WTC11 (cell line): ENCODE results near the gene MYPOP. TPM values are rescaled to one million over a fixed set of nuclear protein-coding genes. Genes with fewer than 3 reads are reported as not detected.

Experiments used
- ATAC-seq: fragments of 200-7000 bp; cut with Tn5 transposase; 2 replicates; pipeline ENCODE4 v1.10.0; 2021; ENCODE audit warnings: mild to moderate bottlenecking, moderate library complexity
- CTCF ChIA-PET: fragments of 300-600 bp; sonication (Branson Sonifier 250); formaldehyde crosslinking; loops from one replicate; lab custom pipeline; 2021; ENCODE audit warnings: antibody characterized with exemption; lab: Charles Lee
- POLR2A ChIA-PET: fragments of 350-600 bp; sonication (Branson Sonifier 250); formaldehyde crosslinking; loops from one replicate; lab custom pipeline; 2021; ENCODE audit warnings: antibody characterized with exemption; lab: Charles Lee
- DNase-seq: peaks from one replicate; pipeline ENCODE4 v3.0.0; 2021; ENCODE audit warnings: low spot score
- H3K27ac Mint-ChIP-seq: 2 replicates; pipeline ENCODE4 v1.8.0; 2021; ENCODE audit warnings: mixed read lengths
- H3K27me3 Mint-ChIP-seq: 2 replicates; pipeline ENCODE4 v1.8.0; 2021; ENCODE audit warnings: low read depth, mild to moderate bottlenecking, moderate library complexity, mixed read lengths
- H3K36me3 Mint-ChIP-seq: 2 replicates; pipeline ENCODE4 v1.8.0; 2021; ENCODE audit warnings: mixed read lengths
- H3K4me1 Mint-ChIP-seq: 2 replicates; pipeline ENCODE4 v1.8.0; 2022; ENCODE audit warnings: mixed read lengths
- H3K4me3 Mint-ChIP-seq: 2 replicates; pipeline ENCODE4 v1.8.0; 2021; ENCODE audit warnings: mild to moderate bottlenecking, moderate library complexity, mixed read lengths
- H3K9me3 Mint-ChIP-seq: 2 replicates; pipeline ENCODE4 v1.8.0; 2021; ENCODE audit warnings: mixed read lengths
- ATF2 ChIP-seq: sonication (generic); formaldehyde crosslinking; IDR thresholded peaks from 2 replicates; pipeline ENCODE4 v1.8.1; 2022; ENCODE audit warnings: low read depth, missing genetic modification reagents, borderline replicate concordance
- ATF3 ChIP-seq: sonication (generic); formaldehyde crosslinking; conservative IDR thresholded peaks from 2 replicates; pipeline ENCODE4 v1.8.1; 2022; ENCODE audit warnings: mild to moderate bottlenecking, missing genetic modification reagents
- CREB1 ChIP-seq: sonication (generic); formaldehyde crosslinking; IDR thresholded peaks from 2 replicates; pipeline ENCODE4 v1.8.0; 2023; ENCODE audit warnings: mild to moderate bottlenecking, missing genetic modification reagents
- CTCF ChIP-seq: fragments of 200-600 bp; IDR thresholded peaks from 2 replicates; pipeline ENCODE4 v1.8.0; 2022; ENCODE audit warnings: antibody characterized with exemption
- E2F1 ChIP-seq: sonication (generic); formaldehyde crosslinking; IDR thresholded peaks from 2 replicates; pipeline ENCODE4 v1.8.0; 2022; ENCODE audit warnings: mild to moderate bottlenecking, missing genetic modification reagents
- ELF4 ChIP-seq: sonication (generic); formaldehyde crosslinking; IDR thresholded peaks from 2 replicates; pipeline ENCODE4 v1.8.1; 2022; ENCODE audit warnings: low read depth, mild to moderate bottlenecking, moderate library complexity, missing genetic modification reagents
- ETV6 ChIP-seq: sonication (generic); formaldehyde crosslinking; IDR thresholded peaks from 2 replicates; pipeline ENCODE4 v1.8.1; 2022; ENCODE audit warnings: mild to moderate bottlenecking, missing genetic modification reagents
- FOXJ3 ChIP-seq: sonication (generic); formaldehyde crosslinking; IDR thresholded peaks from 2 replicates; pipeline ENCODE4 v1.9.0; 2021; ENCODE audit warnings: missing genetic modification reagents, mild to moderate bottlenecking, borderline replicate concordance
- GRHL2 ChIP-seq: fragments of 250-450 bp; sonication (Bioruptor Pico); IDR thresholded peaks from 2 replicates; pipeline ENCODE4 v1.8.0; 2022; ENCODE audit warnings: mild to moderate bottlenecking, moderate library complexity; ENCODE audit not compliant: insufficient replicate concordance, severe bottlenecking
- HMGXB4 ChIP-seq: sonication (generic); formaldehyde crosslinking; IDR thresholded peaks from 2 replicates; pipeline ENCODE4 v1.8.1; 2023; ENCODE audit warnings: mild to moderate bottlenecking, moderate library complexity, missing genetic modification reagents
- IRF2 ChIP-seq: sonication (generic); formaldehyde crosslinking; IDR thresholded peaks from 2 replicates; pipeline ENCODE4 v1.8.0; 2022; ENCODE audit warnings: low read depth, missing genetic modification reagents, borderline replicate concordance
- JUN ChIP-seq: sonication (generic); formaldehyde crosslinking; IDR thresholded peaks from 2 replicates; pipeline ENCODE4 v1.8.0; 2023; ENCODE audit warnings: mild to moderate bottlenecking, missing genetic modification reagents
- MLX ChIP-seq: sonication (generic); formaldehyde crosslinking; IDR thresholded peaks from 2 replicates; pipeline ENCODE4 v1.8.1; 2023; ENCODE audit warnings: mild to moderate bottlenecking, missing genetic modification reagents, moderate library complexity
- NFATC4 ChIP-seq: fragments of 250-450 bp; sonication (Bioruptor Pico); IDR thresholded peaks from 2 replicates; pipeline ENCODE4 v1.9.0; 2021; ENCODE audit warnings: mild to moderate bottlenecking
- NR2C2 ChIP-seq: sonication (generic); formaldehyde crosslinking; IDR thresholded peaks from 2 replicates; pipeline ENCODE4 v1.8.0; 2022; ENCODE audit warnings: mild to moderate bottlenecking, missing genetic modification reagents
- SMAD4 ChIP-seq: sonication (generic); formaldehyde crosslinking; IDR thresholded peaks from 2 replicates; pipeline ENCODE4 v1.8.0; 2022; ENCODE audit warnings: mild to moderate bottlenecking, missing genetic modification reagents
- SP1 ChIP-seq: sonication (generic); formaldehyde crosslinking; conservative IDR thresholded peaks from 2 replicates; pipeline ENCODE4 v1.8.1; 2022; ENCODE audit warnings: missing genetic modification reagents
- ZBTB43 ChIP-seq: sonication (generic); formaldehyde crosslinking; IDR thresholded peaks from 2 replicates; pipeline ENCODE4 v1.8.1; 2023; ENCODE audit warnings: mild to moderate bottlenecking, missing genetic modification reagents
- ZNF138 ChIP-seq: sonication (generic); formaldehyde crosslinking; conservative IDR thresholded peaks from 2 replicates; pipeline ENCODE4 v1.8.1; 2022; ENCODE audit warnings: mild to moderate bottlenecking, moderate library complexity, missing genetic modification reagents
- ZNF416 ChIP-seq: fragments of 250-450 bp; sonication (Bioruptor Pico); IDR thresholded peaks from 2 replicates; pipeline ENCODE4 v1.9.0; 2021; ENCODE audit warnings: mild to moderate bottlenecking, inconsistent platforms
- ZNF512 ChIP-seq: sonication (generic); formaldehyde crosslinking; IDR thresholded peaks from 2 replicates; pipeline ENCODE4 v1.8.1; 2022; ENCODE audit warnings: missing genetic modification reagents, borderline replicate concordance
- total RNA-seq: library from RNA; stranded (reverse); gene quantifications from 3 replicates; pipeline ENCODE4 v1.2.3, GENCODE V29; 2021

Gene MYPOP
- total RNA-seq, 1 experiment from 2014 or later: 13.6 TPM

GRCh38 chr19:45886427-45887199 lies 15.8 kb downstream of the MYPOP start (continued):
- TF ChIP-seq E2F1 (CRISPR knock-in tag) (no peak), ZNF416 (no peak), GRHL2 (CRISPR knock-in tag) (no peak)

- ATAC-seq (peak; percentile 11), DNase-seq (peak; percentile 93)
- CTCF ChIA-PET: interaction anchor here (0.7 to 8.5 kb wide), 15 partner anchors 17 to 208 kb away, joined by 3 to 212 read pairs (median 6); partner anchors contain the start of genes DMWD, FOXA3, MYPOP and RSPH6A
- Mint-ChIP-seq H3K4me3 (peak within 1 kb of the TSS; percentile 94), H3K4me1 (peaks cover 29% of the 10 kb centered on the region), H3K27me3 (no peaks in the 10 kb centered on the region), H3K27ac (peak within 1 kb of the TSS; percentile 96), H3K9me3 (no peaks in the 10 kb centered on the region), H3K36me3 (no peaks in the 10 kb centered on the region)
- POLR2A ChIA-PET: interaction anchor here (0.5 to 2.5 kb wide), 10 partner anchors 15 to 371 kb away, joined by 3 to 31 read pairs (median 4); partner anchors contain the start of genes FOXA3, MYPOP, SIX5 and SYMPK
- TF ChIP-seq JUN (CRISPR knock-in tag) (no peak), NFATC4 (CRISPR knock-in tag) (no peak), HMGXB4 (no peak; the same call in 1 of the 2 replicates), ZNF138 (CRISPR knock-in tag) (no peak), GRHL2 (CRISPR knock-in tag) (no peak), MLX (CRISPR knock-in tag) (no peak), IRF2 (CRISPR knock-in tag) (0 out of 2 replicates have a peak, but pooled peaks have one; percentile 34), ATF3 (CRISPR knock-in tag) (no peak; the same call in 1 of the 2 replicates), ELF4 (no peak), CREB1 (CRISPR knock-in tag) (no peak), FOXJ3 (CRISPR knock-in tag) (no peak), SP1 (0 out of 2 replicates have a peak, but pooled peaks have one; percentile 25), NR2C2 (CRISPR knock-in tag) (peak; percentile 55; the same call in 1 of the 2 replicates), SMAD4 (CRISPR knock-in tag) (no peak), ZNF512 (CRISPR knock-in tag) (no peak), ETV6 (CRISPR knock-in tag) (no peak), CTCF (no peak), ZBTB43 (CRISPR knock-in tag) (0 out of 2 replicates have a peak, but pooled peaks have one; percentile 56), ATF2 (CRISPR knock-in tag) (no peak)
Measured at GRCh38 chr19:45885556-45886426, 16.6 kb downstream of the MYPOP start, which contains the start of gene IRF2BP1. IRF2BP1 (minus strand) TSS chr19:45886141; CDS start chr19:45885774, 367 bp downstream.
